ENCODE data around the gene B3GNT4.
"Not testable (repeated sequence)": the region's sequence is repeated elsewhere in the genome, so short reads cannot be mapped to it uniquely, and the experiment has no call there.

Gene B3GNT4

DNA sequence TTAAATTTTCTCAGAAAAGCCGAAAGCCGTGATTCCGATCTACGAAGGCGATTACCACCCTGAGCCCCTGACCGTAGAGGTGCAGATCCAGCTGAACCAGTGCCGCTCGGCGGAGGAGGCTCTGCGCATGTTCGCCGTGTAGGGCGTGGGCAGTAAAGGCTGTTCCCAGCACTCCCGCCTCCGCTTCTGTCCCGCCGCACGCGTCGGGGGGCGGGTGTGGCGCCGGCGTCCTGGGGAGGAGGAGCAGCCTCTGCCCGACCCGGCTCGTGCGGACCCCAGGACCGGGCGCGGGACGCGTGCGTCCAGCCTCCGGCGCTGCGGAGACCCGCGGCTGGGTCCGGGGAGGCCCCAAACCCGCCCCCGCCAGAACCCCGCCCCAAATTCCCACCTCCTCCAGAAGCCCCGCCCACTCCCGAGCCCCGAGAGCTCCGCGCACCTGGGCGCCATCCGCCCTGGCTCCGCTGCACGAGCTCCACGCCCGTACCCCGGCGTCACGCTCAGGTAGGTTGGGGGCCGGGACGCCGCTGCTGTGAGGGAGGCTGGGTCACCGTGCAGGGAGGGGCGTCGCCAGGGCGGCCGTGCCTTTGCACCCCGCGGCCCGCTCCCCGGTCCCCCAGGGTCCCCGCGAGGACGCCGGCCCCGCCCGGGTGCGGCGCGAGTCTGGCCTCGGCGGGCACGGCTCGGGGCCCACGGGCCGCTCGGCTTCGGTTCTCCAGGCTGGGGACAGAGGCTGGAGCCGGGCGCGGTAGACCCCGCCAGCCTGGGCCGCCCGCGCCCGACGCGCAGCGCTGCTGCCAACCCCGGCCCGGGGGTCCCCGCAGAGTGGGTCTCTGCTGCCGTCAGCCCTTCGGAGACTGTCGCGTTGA, at the start of gene B3GNT4:
B3GNT4 (plus strand) TSS at position 409 of the 866 bp plus-strand sequence. CDS start 910 bp downstream, outside the sequence.
- peak in 1 of 2 experiments; percentile 19 for DNase-seq

DNA sequence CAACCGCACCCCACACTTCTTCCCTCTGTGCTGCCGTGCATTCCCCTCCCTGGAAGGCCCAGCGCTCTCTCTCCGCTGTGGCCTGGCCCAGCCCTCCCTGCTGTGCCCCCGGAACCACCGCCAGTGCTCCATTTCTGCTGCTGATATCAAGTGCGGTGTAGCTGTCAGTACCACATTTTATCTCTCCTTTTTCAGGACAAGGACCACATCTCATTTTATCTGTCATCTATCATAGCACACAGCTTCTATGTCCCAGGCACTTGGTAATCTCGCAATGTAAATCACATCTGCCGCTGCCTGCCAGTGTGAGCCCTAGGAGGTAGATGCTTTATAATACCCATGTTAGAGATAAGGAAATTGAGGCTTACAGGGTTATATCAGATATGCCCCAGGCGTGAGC, 47.8 kb upstream of the B3GNT4 start:
- DNase-seq = no peak

DNA sequence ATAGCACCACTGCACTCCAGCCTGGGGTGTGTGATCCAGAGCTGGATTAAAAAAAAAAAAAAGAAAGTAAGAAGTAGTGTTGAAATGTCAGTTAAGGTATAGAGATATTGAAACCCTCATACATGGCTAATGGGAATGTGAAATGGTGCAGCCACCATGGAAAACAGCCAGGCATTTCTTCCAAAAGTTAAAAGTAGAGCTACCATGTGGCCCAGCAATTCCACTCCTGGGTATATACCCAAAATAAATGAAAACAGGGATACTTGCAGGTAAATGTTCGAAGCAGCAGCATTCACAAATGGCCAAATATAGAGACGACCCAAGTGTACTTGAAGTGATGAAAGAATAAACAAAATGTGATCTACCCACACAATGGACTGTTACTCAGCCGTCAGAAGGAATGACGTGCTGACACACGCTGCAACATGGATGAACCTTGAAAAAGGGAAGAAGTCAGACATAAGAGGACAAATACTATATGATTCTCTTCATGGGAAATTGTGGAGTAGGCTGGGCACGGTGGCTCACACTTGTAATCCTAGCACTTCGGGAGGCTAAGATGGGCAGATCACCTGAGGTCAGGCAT, 44.7 kb upstream of the B3GNT4 start:
- DNase-seq = no peak

DNA sequence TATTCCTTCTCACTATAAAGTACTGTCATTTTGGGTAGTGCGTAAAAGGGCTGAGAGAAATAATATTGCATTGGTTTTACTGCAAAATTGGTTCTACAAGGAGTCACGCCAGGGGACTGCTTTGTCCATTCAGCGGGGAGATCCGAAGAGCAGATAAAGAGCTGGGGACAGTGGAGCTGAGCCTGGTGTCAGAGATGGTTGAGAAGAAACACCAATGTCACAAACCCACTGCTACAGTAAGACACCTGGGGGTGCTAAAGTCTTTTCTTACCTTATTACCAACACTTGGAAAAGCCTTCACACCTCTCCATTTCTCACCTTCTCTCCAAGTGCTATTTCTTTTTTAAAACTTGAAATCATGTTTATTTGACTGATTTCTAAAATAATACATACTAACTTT, 43.6 kb upstream of the B3GNT4 start:
- DNase-seq = no peak

DNA sequence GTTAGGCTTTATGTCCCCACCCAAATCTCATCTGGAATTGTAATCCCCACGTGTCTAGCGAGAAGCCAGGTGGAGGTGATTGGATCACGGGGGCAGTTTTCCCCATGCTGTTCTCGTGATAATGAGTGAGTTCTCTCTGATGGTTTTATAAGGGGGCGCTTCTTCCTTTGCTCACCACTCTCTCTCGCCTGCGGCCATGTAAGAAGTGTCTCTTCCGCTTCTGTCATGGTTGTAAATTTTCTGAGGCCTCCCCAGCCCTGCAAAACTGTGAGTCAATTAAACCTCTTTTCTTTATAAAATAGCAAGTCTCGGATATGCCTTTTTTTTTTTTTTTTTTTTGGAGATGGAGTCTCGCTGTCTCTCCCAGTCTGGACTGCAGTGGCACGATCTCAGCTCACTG, 42.7 kb upstream of the B3GNT4 start:
- no peak for DNase-seq

DNA sequence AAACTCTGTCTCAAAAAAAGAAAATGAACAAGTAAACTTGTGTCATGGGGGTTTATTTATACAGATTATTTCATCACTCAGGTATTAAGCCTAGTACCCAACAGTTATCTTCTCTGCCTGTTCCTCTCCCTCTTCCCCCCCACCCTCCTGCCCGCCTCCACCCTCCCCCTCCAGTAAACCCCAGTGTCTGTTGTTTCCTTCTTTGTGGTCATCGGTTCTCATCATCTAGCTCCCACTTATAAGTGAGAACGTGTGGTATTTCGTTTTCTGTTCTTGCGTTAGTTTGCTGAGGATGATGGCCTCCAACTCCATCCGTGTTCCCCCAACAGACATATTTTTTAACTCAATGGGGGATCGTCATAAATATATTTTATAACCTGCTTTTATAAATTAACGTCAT, 41.8 kb upstream of the B3GNT4 start:
- no peak for DNase-seq

DNA sequence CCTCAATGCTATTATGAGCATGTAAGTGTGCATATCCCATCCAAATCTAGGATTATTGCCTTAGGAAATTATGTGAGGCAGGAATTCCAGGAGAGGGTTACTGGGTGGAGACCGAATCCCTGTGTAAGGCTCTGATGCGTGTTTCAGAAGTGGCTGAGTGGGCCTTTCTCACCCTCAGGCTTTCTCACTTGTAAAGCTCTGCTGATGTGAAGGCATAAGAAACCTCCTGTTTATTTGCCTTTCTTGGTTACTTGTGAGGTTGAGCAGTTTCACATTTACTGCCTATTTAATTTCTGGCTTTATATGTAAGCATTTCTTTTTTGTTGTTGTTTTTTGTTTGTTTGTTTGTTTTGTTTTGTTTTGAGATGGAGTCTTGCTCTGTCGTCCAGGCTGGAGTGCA, 40.5 kb upstream of the B3GNT4 start:
- DNase-seq = no peak

DNA sequence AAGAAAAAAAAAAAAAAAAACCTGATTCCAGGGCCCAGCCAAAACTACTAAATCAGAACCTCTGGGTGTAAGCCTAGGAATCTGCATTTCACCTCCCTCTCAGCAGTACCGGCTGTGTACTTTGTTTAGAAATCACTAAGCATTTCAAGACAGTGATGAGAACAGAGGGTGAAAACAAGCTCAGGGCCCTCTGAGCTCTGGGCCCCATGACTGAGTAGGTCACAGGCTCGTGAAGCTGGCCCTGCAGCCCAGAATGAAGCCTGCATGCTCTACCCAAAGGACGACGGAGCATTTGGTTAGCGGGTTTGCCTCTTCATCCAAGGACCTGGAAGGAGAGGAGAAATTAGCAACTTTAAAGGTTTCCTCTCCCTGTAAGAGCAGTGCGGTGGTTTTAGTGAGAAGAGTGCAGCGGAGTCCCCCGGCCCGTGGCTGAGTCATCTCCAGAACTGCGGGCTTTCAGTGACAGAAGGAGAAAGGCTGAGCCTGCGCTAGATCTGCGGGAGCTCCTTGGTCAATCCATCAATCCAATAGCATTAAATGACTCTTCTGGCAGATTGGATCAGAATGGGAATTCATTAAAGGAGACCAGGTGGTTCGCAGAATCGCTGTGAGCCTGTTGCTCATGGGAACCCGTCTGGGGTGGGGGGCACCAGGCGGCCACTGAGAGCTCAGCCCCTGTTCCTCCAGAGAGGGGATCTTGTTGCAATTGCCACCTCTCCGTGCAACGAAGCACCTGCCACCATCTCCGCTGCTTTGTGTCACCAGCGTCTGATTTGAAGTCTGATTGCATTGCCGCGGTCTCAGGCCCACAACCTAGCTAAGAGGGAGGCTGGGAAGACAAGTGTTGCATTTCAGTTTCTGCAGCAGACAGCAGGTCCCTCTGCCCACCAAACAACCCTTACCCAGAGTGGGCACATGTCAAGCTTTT, 36.8 kb upstream of the B3GNT4 start:
- no peak for DNase-seq

DNA sequence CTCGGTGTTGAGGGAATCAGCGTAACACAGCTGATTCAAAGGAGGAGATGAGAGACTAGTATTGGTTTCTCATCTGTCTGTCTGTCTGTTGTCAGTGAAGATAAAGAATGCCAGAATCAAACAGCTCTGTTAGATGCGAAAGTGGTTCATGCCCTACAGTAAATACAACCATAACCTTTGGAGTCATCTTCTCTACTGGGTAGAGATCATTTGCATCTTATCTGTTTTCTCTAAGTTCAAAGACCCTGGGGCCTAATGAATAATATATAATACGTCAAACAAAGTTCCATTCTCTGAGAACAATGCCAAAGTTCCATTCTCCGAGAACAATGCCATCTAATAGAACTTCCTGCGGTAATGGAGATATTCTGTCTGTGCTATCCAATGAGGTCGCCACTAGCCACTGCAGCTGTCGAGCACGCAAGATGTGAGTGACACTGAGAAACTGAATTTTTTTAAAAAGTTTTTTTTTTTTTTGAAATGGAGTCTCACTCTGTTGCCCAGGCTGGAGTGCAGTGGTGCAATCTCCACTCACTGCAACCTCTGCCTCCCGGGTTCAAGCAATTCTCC, 36.1 kb upstream of the B3GNT4 start:
- DNase-seq = no peak

DNA sequence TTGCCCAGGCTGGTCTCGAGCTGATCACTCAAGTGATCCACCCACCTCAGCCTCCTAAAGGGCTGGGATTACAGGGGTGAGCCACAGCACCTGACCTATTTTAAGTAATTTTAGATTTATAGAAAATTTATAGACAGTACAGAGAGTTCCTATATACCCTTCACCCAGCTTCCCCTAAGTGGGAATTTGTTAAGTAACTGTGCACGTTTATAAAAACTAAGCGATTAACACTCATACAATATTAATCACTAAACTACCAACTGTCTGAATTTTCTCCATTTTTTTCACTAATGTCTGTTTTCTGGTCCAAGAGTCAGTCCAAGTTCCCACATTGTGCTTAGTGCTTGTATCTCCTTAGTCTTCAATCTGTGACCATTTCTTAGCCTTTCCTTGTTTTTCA, 35.0 kb upstream of the B3GNT4 start:
- no peak for DNase-seq

DNA sequence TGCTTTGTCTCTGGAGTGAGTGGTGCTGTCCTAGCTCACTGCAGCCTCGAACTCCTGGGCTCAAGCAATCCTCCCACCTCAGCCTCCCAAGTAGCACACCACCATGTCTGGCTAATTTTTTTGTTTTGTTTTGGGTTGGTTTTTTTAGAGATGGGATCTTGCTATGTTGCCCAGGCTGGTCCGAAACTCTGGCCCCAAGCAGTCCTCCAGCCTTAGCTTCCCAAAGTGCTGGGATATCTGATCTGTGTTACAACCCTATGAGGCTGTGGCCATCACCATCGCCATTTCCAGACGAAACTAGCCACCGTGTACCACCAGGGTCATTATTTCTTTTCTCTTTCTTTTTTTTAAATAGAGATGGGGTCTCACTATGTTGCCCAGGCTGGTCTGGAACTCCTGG, 32.1 kb upstream of the B3GNT4 start:
- DNase-seq = no peak

DNA sequence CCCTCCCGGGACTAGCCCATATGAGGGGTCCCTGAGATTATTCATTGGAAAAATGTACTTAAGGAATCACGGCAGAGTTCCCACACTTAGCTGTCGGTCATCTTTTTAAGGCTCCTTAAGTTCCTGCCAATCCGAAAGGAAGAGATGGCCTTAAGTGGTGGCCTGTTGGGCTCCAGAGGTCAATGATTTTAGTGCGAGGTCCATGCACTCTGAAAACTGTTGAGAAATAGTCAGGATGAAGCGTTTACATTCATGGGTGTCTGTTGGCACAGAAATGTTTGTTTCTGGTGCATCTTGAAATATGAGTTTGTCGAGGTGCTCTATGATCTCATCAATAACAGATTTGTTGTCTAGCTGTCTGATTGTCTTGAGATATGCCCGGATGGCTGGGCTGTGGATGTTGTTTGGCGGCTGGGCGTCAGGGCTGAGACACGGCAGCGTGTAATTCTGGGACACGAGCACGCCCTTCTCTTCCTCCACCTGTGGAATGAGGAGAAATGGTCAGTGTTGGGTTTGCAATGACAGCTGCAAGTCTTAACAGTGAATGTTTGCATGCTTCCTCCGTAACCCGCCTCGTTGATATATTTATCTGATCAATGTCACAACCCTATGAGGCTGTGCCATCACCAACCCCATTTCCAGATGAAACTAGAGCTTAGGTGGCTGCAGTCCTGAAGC, 31.1 kb upstream of the B3GNT4 start:
- no peak for DNase-seq

DNA sequence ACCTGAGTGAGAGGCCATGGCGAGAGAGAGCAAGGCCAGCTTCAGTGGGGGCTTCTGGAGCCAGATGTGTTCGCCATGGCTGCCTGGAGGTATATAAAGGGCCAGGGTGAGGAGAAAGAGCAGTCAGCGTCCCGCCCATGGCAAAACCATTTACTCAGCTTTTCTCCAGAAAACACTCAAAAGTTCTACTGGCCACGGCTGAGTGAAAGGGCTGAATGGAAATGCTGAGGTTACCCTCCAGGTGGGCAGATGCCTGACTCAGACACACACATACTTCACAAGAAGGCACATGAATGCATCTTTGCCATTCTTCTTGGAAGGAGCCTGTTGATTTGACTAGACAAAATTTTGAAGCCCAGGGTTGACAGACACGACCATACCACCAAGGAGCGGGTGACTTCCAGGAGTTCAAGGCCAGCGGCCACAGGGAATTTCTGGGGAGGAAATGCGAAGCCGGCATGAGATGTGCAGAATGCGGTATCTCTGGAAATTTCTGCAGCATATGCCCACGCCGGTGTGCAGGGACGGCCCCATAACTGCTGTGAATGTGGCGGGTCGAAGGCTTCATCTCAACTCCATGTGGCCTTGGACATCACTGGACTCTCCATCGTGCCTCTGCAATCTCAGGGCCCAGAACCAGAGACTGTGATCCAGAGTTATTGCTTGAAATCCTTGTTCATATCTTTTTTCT, 29.2 kb upstream of the B3GNT4 start, which contains the start of gene IL31:
IL31 (minus strand) TSS at position 67 of the 691 bp plus-strand sequence; CDS start at position 18, 49 bp downstream.
- no peak for DNase-seq

DNA sequence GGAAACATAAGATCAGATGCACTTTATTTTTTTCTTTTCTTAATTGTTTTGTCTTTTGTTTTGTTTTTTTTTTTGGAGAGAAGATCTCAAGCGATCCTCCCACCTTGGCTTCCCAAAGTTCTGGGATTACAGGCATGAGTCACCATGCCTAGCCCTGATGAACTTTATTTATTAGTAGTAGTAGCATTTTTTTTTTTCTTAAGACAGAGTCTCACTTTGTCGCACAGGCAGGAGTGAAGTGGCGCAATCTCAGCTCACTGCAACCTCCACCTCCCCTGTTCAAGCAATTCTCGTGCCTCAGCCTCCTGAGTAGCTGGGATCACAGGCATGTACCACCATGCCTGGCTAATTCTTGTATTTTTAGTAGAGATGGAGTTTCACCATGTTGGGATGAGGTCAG, 27.0 kb upstream of the B3GNT4 start:
- DNase-seq = not testable (repeated sequence)

DNA sequence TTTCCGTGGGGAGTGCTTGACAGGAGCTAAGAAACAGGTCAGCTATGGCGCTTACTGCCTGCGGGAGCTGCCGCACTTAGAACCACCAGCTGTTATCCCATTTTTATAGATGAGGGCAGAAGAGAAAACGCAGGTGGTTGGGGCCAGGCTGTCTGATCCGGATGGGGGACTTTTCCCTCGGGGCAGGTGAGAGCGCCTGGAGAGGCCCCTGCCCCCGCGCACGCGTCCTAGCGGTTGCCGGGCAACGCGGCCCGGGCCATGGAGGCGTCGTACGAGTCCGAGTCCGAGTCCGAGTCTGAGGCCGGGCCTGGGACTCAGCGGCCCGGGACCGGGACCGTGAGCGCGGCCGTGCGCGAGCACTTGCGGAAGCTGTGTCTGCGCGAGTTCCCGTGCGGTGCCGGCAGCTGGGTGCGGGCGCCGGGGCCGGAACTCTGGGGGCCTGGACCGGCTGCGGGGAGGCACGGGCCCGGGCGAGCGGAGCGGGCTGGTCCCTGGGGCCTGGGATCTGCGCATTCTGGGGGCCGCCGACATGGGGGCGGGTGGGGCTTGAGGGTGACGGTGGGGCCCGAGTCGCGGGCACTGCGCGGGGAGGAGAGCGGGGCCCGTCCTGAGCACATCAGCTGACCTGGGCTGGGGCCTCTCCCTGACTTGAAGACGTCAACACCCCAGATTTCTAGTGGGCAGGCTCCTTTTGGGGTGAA, 20.5 kb upstream of the B3GNT4 start, which contains the start of gene LRRC43:
LRRC43 (plus strand) TSS at position 237 of the 701 bp plus-strand sequence; CDS start at position 259, 22 bp downstream.
- no peak for DNase-seq

DNA sequence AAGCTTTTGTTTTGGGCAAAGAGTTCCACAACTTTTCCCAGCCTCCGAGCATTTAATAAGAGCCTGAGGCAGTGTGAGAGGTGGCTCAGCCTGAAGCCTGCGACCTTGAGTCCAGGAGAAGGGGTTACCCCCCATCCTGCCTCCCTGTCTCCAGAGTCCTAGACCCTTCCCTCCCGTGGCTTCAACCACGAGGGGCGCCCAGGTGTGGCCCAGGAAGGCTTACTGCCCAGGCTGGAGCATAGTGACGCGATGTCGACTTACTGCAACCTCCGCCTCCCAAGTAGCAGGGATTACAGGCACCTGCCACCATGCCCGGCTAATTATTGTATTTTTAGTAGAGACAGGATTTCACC, 19.9 kb upstream of the B3GNT4 start:
- DNase-seq = no peak

DNA sequence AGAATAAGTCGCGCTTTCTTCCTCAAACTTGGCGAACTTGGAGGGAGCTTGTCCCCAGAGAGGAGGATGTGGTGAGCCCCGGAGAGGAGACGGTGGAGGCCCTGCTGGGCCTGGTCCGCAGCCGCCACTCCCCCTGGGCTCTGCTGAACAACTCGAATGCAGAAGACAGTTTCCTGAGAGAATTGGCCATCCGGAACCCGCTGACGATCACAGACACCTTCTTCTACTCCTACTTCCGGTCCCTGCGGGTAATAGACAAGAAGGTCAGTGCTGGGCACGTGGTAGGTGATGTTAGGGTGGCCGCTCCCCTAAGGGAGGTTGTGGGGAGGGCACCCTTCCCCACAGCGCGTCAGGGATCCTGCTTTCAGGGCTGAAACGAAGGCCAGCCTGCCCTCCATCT, 19.0 kb upstream of the B3GNT4 start:
- no peak for DNase-seq

DNA sequence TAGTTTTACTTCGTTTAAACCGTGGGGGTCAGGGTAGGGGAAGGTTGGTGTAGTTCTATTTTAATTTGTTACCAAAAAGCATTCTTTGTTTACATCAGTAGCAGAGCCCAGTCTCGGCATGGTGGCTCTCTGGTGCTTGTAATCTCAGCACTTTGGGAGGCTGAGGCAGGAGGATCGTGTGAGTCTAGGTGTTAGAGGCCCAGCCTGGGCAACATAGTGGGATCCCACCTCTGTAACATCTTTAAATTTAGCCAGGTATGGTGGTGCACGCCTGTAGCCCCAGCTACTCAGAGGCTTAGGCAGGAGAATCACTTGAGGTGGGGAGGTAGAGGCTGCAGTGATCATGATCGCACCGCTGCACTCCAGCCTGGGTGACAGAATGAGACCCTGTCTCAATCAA, 18.4 kb upstream of the B3GNT4 start:
- no peak for DNase-seq

DNA sequence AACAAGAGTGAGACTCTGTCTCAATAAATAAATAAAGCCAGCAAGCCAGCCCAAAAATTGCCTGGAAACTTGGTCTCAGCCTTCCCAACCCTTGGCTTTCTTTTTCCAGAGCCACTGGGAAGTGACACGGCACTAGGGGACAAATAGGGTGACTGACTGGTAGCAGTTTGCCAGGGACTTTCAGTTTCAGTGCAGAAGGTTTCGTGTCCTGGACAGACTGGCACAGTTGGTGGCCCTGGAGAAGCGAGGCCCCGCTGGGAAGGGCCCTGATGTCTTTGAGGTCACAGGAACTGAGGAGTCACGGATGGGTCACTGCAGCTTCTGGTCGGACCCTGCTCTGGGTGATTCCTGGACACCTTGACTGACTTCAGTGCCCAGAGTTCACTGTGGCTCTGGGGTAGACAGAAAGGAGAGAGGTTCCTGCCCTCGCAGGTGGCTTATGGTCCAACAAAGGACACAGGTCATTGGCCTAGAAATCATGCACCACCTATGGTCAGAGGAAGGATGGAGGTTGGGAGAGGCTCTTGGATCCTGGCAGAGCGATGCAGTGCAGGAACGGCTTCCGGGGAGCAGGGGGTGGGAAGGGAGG, 17.9 kb upstream of the B3GNT4 start:
- DNase-seq = no peak

DNA sequence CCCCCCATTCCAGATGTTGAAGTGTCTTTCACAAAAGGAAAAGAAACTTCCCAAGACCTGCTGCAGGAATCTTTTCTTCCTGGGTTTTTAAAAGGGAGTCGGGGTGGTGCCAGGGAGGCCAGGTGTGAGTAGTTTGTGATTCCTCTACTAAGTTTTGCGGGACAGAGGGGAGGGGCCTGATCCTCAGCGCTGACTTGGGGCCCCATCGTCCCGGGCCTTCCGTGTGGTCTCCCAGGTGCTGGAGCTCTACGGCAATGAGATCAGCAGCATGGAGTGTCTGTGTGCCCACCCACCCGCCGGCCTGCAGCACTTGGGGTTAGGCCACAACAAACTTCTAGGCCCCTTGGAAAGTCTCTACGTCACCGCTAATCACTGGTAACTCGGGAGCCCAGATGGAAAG, 16.0 kb upstream of the B3GNT4 start:
- no peak for DNase-seq
